NK-92 (cell line): ENCODE data around the gene C17orf50.

Experiments
- DNase-seq: peaks from one replicate; lab custom pipeline; 2025; ENCODE audit not compliant: unreplicated experiment; lab: John Stamatoyannopoulos, UW

Gene C17orf50

DNA sequence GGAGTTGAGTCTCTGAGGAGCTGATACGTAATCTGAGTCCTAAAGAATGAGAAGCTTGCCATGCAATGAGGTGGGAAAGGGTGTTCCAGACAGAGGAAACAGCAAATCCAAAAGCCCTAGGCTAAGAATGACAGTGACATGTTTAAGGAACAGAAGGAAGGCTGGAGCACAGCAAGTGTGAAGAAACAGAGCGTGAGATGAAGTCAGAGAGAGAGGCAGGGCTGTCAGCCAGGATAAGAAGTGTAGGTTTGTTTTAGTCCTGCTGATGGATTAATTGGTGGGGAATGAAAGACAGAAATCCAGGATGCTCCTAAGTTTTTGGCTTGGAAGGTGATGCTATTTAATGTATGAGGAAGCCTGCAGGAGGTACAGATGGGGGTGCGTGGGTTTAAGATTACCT lies 20.3 kb downstream of the C17orf50 start:
- DNase-seq = no peak

DNA sequence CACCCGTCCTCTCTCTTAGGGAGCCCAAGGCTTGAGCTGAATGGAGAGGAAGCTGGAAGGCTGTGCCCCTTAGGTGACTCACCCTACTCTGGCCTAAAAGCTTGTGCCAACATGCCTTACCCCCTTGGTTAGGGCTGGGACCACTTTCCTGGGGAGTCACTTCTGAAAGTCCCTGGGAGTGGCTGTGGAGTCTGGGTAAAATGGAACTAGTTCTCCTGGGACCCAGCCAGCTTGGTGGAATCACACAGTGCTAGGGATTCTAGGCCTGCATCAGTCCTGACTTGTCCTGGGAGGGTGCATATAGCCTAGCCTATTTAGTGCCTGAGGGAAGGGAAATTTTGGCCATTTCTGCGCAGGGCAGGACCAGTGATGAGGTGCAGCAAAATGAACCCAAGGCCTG lies 24.2 kb downstream of the C17orf50 start:
- DNase-seq = no peak

DNA sequence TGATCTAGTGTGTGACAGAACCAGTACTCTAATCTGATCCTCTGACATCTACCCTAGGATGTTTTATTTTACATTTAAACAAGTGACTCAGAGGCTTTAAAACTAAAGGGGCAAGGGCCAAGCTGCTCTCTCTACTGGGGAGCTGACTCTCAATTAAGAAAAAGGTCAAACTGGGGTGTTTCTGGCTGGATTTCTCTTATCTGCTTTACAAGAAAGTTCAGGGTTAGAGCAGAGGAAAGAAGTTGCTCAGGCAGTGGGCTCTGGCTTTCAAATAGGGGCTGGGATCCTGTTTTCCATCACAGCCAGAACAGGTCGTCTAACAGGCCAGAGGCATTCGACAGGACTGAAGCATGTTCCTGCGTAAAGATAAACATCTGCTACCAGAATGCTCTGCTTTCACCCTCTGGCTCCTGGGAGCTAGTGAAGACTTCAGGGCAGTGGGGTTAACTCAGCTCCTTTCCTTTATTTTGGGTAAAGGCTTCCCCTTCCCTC lies 26.3 kb downstream of the C17orf50 start:
- no peak for DNase-seq

DNA sequence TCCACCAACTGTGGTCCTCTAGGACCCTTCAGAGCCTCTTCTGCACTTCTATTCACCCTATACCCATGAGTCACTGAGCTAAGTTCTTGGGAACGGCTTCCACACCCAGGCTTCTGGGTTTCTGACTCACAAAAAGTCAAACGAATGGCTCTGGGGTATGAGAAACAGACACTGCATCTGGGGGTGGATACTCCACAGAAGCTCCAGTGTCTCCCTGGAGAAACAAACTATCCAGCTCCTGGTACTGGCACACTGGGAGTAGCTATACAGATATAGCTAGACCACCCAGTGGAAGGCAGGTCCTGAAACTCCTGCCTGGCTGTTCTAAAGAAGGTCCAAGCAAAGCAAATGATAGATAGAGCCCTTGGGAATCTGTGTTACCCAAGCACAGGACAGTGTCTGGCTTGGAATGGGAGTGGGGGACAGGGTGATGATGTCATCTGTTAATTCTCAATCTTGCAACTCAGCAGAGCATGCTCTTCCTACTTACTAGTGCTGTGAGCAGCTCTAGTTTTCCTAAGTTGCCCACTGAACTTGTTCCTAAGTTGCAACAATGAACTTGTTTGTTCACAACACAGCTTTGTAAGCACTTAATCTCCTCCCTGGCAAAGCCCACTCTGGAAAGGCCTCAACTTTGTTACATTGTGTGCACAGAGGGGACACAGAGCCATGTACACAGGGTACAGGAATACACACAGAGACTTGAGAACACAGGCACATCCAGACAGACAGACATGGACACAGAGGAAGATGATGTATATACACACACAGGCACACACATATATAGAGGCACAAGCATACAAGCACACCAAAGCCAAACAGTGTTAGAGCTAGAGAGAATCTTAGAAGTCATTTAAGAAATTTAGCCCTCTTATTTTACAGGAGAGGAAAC lies 28.0 kb downstream of the C17orf50 start:
- no peak for DNase-seq

DNA sequence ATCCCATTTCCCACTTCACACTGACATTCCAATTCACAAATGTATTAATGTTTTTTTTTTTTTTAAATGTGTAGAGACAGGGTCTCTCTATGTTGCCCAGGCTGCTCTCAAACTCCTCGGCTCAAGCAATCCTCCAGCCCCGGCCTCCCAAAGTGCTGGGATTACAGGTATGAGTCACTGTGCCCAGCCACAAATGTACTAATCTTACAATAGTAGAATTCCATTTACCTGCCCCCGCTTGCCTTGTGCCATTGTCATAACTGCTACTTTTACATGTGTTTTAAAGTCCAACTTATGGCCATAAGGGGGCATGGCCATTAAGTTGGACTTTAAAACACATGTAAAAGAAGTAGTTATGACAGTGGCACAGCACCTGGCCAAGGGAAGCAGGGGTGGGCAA lies 30.2 kb downstream of the C17orf50 start:
- no peak for DNase-seq

GRCh38 chr17:35791681-35792350 lies 31.1 kb downstream of the C17orf50 start:
- no peak for DNase-seq

GRCh38 chr17:35793257-35793656 lies 32.6 kb downstream of the C17orf50 start:
- DNase-seq = no peak

DNA sequence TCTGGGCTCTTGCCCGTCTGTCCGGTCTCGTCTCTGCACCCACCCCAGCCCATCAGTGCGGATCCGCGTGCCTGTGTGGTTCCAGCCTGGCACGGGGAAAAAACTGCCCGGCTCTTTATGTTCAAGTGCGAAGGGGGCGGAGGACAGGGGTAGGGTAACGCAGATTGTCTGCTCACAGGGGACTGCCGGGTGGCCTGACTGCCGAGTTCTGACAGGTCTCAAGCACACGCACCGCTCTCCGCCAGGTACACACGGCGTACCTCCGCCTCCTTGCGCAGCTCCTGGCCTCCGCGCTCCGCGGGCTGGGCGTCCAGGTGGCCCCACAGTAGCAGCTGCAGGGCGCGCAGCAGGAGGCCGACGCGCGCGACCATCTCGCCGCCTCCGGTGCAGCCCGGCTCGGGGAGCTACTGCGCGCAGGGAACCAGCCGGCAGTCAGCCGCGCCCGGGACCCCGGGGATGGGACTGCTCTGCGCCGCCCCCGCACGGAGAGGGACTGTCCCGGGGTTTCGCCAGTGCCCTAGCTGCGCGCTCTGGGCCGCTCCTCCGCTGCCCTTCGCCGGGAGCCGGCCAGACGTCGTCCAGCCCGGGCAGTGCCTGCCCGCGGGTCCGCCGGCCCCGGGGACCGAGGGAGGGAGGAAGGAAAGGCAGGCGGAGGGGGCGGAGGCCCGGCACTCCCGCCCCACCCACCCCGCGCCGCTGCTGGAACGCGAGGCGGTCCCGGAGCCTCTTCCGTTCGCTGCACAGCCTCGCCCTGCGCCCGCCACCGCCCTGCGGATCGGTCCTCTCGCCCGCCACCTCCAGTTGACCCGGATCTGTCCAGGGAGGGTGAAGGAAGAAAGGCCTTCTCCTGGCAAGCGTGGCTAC lies 34.6 kb downstream of the C17orf50 start, which contains the start of gene MMP28:
Gene MMP28, minus strand, starts transcription at position 635 of the 864 bp plus-strand sequence. Its CDS starts 264 bp downstream, at position 371.
- no peak for DNase-seq

GRCh38 chr17:35795871-35796265 lies 35.2 kb downstream of the C17orf50 start:
- DNase-seq = no peak

GRCh38 chr17:35796942-35797341 lies 36.3 kb downstream of the C17orf50 start:
- no peak for DNase-seq

GRCh38 chr17:35797370-35797769 lies 36.7 kb downstream of the C17orf50 start:
- DNase-seq = no peak

GRCh38 chr17:35797918-35798317 lies 37.2 kb downstream of the C17orf50 start:
- no peak for DNase-seq

DNA sequence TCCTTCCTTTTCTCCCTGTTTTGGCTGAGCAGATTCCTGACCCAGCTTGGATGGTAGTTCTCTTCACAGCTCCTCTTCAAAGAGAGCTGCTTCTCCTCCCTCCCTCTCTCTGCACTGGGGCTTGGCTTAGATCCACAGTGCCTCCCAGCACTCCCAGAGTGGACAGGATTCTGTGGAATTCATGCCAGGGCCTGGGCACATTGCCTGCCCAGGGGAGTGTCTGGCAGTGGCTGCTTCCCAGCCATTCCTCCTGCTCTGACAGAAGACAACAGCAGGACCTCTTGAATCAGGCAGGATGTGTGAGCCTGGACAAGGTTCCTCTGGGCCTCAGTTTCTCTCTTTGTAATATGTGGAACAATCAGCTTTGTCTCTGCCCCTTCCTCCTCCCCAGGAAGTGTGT lies 39.3 kb downstream of the C17orf50 start:
- no peak for DNase-seq

DNA sequence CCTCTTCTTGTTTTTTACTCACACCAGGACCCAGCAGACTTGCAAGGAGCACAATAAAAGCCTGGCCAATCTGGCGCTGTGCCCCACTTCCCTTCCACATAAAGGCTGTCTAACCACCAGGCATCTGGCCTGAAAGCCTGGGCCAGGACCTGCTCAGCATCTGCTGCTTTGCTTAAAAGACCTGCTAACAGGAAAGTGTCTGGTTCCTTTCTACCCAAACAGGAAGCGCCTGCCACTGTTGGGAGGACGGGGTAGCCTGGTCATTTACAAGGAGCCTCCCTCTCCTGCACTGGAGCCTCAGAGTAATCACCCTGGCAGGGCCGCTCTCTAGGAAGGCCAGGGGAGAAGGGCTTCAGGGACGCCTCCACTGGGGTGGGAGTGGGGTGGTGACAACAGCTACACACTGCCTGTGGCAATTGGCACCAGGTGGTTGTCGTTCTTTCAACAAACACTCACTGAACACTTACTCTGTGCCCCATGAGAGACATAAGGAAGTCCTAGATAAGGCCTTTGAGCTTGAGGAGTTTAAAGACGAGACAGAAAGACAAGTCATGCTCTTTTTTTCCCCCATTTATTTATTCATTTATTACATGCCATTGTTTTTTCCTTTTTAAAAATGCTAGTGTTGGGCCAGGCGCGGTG lies 41.0 kb downstream of the C17orf50 start:
- DNase-seq = no peak

DNA sequence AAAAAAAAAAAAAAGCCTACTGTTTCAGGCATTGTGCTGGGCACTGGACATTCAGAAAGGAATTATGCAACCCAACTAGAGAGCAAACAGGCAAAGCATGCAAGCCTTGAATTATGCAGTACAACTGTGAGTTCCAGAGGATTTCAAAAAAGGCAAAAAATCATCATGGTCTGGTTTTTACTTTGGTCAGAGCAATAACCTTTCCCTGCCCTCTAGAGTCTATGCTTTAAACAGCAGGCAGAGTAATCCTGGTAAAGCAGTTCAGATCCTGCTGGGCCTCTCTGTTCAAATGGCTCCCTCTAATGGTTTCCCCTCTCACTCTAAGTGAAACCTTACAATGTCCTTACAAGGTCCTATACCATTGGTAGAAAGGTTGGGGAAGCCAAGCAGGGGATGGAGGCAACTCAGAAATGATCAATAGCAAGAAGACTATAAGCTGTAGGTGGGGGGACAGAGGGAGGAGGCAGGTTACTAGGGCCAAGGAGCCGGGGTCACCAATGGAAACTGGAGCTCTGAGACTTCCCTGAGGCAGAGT lies 44.0 kb downstream of the C17orf50 start:
- DNase-seq = no peak

DNA sequence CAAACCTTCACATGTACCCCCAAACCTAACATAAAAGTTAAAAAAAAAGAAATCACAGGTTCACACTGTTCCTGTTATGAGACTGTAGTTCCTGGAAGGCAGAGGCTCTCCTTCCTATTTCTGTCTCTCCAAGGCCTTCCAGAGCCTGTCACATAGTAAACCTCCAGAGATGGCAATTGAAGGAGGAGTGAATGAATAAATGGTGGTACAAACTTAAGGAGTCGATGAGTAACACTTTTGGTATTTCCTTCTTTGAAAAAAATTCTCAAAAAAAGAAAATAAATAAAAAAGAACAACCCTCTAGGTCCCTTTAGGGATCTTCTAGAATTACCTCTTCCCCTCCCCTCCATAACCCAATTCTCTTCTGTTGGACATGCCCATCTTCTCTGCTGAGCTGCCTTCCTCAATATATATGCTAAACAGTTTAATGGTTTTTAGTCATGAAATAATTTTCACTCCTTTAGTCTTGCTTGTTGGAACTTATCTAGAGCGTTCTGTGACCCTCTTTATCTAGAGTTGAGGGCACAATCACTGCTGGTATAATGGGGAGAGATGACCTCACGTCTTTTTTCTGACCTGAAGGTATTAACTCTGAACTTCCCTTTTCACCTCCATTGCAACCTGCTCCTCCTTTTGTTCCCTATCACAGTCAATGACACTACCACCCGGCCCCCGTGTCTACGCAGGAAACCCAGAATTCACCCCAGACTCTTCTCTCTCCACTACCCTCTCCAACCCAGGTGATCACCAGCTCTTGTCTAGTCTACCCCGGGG lies 46.9 kb downstream of the C17orf50 start:
- no peak for DNase-seq

GRCh38 chr17:35808240-35808961 lies 47.7 kb downstream of the C17orf50 start:
- DNase-seq = no peak

- peak; percentile 76 for DNase-seq
These were observed 48.5 kb downstream of the C17orf50 start, which contains the start of gene TAF15 for GRCh38 chr17:35808962-35809854. Gene TAF15 (plus strand): TSS chr17:35809484. CDS start chr17:35809570, 86 bp downstream.
